GM12878 (cell line): ENCODE data around the gene PLCXD1.

Experiments
- NR2C2 ChIP-seq: IDR thresholded peaks from 2 replicates; pipeline ENCODE4 v1.6.1; 2011; ENCODE audit warnings: borderline replicate concordance, low read depth; ENCODE audit not compliant: control insufficient read depth, insufficient read length
- SRF ChIP-seq, 2 experiments: IDR thresholded peaks; 2 replicates each; pipeline ENCODE4 v1.6.1; 2011; ENCODE audit warnings: low read depth in 2 of 2, low read length in 2 of 2, mild to moderate bottlenecking in 1 of 2, moderate library complexity in 1 of 2
- TARDBP ChIP-seq: IDR thresholded peaks from 2 replicates; pipeline ENCODE4 v1.6.1; 2016; ENCODE audit warnings: borderline replicate concordance
- TF ChIP-seq, protein P1 (sequence below), 3 experiments: IDR thresholded peaks in 2 of 3; conservative IDR thresholded peaks in 1 of 3; 2 replicates each; pipeline ENCODE4 v1.5.1; 2011; ENCODE audit warnings: low read depth in 3 of 3, low read length in 3 of 3, mild to moderate bottlenecking in 3 of 3, control low read depth in 2 of 3, moderate library complexity in 2 of 3, inconsistent platforms in 1 of 3, mixed read lengths in 1 of 3; ENCODE audit not compliant: control insufficient read depth in 2 of 3, insufficient read depth in 1 of 3; ENCODE audit errors: extremely low read depth in 1 of 3
- TF ChIP-seq, protein P2 (sequence below): fragments of 450-650 bp; IDR thresholded peaks from 2 replicates; pipeline ENCODE4 v1.6.1; 2017; ENCODE audit warnings: mild to moderate bottlenecking, moderate library complexity
- TF ChIP-seq, protein P3 (sequence below): IDR thresholded peaks from 2 replicates; pipeline ENCODE4 v1.6.1; 2012; ENCODE audit warnings: low read length, inconsistent platforms

DNA sequence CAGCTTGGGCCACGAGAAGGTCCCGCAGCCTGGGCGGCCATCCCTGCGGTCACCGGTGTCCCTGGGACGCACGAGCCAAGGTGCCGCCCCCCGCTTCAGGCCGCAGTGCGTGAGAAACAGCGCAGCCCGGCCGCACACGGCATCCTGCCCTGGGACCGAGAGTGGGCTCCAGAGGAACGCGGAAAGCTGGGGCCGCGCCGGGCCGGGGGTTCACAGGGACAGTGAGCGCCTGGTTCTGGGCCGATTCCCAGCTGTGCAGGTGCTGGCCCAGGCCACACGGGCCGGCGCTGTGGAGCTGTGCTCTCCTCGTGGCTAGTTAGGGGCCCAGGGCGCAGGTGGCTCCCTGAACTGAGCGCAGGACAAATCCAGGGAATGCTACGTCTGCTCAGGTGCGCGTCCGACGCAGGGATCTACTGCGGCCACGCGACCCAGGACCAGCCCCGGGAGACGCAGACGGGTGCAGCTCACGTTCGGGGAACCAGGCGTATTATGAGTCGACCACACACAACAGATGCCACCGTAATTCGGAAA, 63.3 kb downstream of the PLCXD1 start:
- TF ChIP-seq SRF (IDR thresholded peaks at IDR 0.05; ENCODE audit: low read depth in 2 of 2, low read length in 2 of 2) (no peak), NR2C2 (no peak), TARDBP (no peak)
- TF ChIP-seq, protein P1, sequence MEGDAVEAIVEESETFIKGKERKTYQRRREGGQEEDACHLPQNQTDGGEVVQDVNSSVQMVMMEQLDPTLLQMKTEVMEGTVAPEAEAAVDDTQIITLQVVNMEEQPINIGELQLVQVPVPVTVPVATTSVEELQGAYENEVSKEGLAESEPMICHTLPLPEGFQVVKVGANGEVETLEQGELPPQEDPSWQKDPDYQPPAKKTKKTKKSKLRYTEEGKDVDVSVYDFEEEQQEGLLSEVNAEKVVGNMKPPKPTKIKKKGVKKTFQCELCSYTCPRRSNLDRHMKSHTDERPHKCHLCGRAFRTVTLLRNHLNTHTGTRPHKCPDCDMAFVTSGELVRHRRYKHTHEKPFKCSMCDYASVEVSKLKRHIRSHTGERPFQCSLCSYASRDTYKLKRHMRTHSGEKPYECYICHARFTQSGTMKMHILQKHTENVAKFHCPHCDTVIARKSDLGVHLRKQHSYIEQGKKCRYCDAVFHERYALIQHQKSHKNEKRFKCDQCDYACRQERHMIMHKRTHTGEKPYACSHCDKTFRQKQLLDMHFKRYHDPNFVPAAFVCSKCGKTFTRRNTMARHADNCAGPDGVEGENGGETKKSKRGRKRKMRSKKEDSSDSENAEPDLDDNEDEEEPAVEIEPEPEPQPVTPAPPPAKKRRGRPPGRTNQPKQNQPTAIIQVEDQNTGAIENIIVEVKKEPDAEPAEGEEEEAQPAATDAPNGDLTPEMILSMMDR (IDR thresholded peaks at IDR 0.05 in 2 of 3, conservative IDR thresholded peaks at IDR 0.05 in 1 of 3; ENCODE audit: control insufficient read depth in 2 of 3, extremely low read depth in 1 of 3, insufficient read depth in 1 of 3, low read depth in 3 of 3, low read length in 3 of 3), result no peak
- TF ChIP-seq, protein P2, sequence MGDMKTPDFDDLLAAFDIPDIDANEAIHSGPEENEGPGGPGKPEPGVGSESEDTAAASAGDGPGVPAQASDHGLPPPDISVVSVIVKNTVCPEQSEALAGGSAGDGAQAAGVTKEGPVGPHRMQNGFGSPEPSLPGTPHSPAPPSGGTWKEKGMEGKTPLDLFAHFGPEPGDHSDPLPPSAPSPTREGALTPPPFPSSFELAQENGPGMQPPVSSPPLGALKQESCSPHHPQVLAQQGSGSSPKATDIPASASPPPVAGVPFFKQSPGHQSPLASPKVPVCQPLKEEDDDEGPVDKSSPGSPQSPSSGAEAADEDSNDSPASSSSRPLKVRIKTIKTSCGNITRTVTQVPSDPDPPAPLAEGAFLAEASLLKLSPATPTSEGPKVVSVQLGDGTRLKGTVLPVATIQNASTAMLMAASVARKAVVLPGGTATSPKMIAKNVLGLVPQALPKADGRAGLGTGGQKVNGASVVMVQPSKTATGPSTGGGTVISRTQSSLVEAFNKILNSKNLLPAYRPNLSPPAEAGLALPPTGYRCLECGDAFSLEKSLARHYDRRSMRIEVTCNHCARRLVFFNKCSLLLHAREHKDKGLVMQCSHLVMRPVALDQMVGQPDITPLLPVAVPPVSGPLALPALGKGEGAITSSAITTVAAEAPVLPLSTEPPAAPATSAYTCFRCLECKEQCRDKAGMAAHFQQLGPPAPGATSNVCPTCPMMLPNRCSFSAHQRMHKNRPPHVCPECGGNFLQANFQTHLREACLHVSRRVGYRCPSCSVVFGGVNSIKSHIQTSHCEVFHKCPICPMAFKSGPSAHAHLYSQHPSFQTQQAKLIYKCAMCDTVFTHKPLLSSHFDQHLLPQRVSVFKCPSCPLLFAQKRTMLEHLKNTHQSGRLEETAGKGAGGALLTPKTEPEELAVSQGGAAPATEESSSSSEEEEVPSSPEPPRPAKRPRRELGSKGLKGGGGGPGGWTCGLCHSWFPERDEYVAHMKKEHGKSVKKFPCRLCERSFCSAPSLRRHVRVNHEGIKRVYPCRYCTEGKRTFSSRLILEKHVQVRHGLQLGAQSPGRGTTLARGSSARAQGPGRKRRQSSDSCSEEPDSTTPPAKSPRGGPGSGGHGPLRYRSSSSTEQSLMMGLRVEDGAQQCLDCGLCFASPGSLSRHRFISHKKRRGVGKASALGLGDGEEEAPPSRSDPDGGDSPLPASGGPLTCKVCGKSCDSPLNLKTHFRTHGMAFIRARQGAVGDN, result no peak
- TF ChIP-seq, protein P3, sequence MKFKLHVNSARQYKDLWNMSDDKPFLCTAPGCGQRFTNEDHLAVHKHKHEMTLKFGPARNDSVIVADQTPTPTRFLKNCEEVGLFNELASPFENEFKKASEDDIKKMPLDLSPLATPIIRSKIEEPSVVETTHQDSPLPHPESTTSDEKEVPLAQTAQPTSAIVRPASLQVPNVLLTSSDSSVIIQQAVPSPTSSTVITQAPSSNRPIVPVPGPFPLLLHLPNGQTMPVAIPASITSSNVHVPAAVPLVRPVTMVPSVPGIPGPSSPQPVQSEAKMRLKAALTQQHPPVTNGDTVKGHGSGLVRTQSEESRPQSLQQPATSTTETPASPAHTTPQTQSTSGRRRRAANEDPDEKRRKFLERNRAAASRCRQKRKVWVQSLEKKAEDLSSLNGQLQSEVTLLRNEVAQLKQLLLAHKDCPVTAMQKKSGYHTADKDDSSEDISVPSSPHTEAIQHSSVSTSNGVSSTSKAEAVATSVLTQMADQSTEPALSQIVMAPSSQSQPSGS, result no peak
